ENCODE measurements around the gene NUAK2. TPM values are rescaled to one million over a fixed set of nuclear protein-coding genes. Genes with fewer than 3 reads are reported as not detected.

Gene NUAK2
- total and polyA plus RNA-seq, 4 donors: 1.3 to 2.8 (median 1.6) TPM

DNA sequence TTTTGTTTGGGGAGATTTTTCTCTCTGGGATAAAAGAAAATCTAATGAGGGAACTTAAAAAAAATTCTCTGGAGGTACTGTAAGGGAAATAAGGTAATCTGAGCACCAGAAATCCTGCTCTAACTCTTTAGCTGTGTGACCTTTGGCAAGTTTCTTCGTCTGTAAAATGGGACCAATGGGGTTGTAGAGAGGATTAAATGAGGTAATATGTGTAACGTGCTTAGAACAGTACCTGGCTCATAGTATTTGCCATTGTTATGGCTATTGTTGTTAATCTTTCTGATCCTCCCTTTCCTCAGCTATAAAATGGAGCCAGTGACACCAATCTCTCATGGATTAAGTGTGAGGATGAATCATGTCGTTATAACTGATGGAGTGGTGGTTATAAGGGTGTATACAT lies 36.0 kb upstream of the NUAK2 start:
- DNase-seq (ENCODE audit: low read depth in 4 of 6, low spot score in 6 of 6): no peak
- no peak overlapping the region for H3K4me3 ChIP-seq (ENCODE audit: low read depth, low read length)
- peaks cover 45% of the 10 kb centered on the region for H3K4me1 ChIP-seq (ENCODE audit: control insufficient read depth, insufficient read depth, low read length)
- H3K36me3 ChIP-seq (ENCODE audit: control insufficient read depth, insufficient read depth, low read length): no peaks in the 10 kb centered on the region
- H3K27ac ChIP-seq (ENCODE audit: low read depth, low read length): no peak overlapping the region
- WGBS (ENCODE audit: insufficient coverage): no CpG with 5 or more reads among the region's 3 CpGs
- no peaks in the 10 kb centered on the region for H3K27me3 ChIP-seq (ENCODE audit: control insufficient read depth, insufficient read depth, low read length)
- no peaks in the 10 kb centered on the region for H3K9me3 ChIP-seq (ENCODE audit: control insufficient read depth, insufficient read depth, low read length)

DNA sequence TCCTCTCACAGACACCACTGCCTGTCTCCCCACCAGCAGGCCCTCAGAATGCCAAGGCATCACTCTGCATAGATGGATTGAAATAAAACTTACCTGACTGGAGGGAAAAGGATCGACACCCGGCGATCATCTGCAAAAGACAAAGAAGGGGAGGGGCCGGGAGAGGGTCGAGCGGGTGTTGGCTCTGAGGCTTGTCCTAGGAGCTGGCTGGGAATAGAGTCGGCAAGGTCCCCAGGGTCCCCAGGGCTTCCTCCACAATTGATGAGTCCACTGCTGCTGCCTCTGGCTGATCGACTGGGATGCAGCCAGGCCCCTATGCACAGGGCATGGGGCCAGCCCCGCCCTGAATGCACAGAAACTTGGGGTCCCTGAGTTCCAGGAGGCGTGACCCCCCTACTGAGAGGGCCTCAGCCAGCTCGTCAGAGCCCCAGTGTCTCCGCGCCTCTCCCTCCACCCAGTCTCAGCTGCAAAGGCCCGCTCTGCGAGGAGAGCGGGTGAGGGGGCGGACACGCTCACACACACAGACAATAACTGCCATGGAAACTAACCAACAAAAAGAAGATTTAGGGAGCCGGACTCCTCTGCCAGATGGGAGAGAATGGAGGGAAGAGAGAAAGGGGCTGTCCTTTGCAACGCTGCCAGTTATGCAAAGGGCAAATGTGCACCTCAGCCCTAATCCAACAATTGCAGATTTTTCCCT lies 35.0 kb upstream of the NUAK2 start, which contains the start of gene KLHDC8A:
TSS of gene KLHDC8A (minus strand) at position 483 of the 700 bp plus-strand sequence. CDS start 13,318 bp downstream, outside the sequence.
- peak in 4 of 6 donors; percentile 72 to 94 (median 89) for DNase-seq (ENCODE audit: low read depth in 4 of 6, low spot score in 6 of 6)

DNA sequence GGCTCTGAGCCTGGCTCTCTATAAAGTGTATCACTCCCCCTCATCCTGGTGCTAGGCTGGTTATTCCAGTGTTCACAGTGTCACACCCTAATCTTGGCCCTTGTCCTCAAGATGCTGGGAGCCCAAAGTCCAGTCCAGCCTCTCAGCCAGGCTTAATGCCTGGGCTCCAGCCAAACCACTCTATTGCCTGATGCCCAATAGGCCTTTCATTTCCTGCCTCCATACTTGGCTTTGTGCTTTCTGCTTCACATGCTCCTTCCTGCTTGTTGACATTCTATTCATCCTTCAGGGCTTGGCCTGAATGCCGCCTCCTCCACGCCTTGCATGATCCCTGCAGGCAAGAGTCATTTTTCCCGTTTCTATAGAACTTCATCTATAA lies 33.5 kb upstream of the NUAK2 start:
- peak in 2 of 6 donors; percentile 71 to 79 for DNase-seq (ENCODE audit: low read depth in 4 of 6, low spot score in 6 of 6)
- no CpG with 5 or more reads among the region's 3 CpGs for WGBS (ENCODE audit: insufficient coverage)
- Histone ChIP-seq H3K27me3 (ENCODE audit: control insufficient read depth, insufficient read depth, low read length) (no peaks in the 10 kb centered on the region), H3K4me1 (ENCODE audit: control insufficient read depth, insufficient read depth, low read length) (peaks cover 54% of the 10 kb centered on the region), H3K9me3 (ENCODE audit: control insufficient read depth, insufficient read depth, low read length) (no peaks in the 10 kb centered on the region), H3K4me3 (ENCODE audit: low read depth, low read length) (no peak overlapping the region), H3K36me3 (ENCODE audit: control insufficient read depth, insufficient read depth, low read length) (peaks cover 4% of the 10 kb centered on the region), H3K27ac (ENCODE audit: low read depth, low read length) (no peak overlapping the region)

More for the DNA sequence above, 35.0 kb upstream of the NUAK2 start, which contains the start of gene KLHDC8A:
- H3K4me1 ChIP-seq (ENCODE audit: control insufficient read depth, insufficient read depth, low read length): peaks cover 52% of the 10 kb centered on the region
- no peaks in the 10 kb centered on the region for H3K27me3 ChIP-seq (ENCODE audit: control insufficient read depth, insufficient read depth, low read length)
- no peaks in the 10 kb centered on the region for H3K9me3 ChIP-seq (ENCODE audit: control insufficient read depth, insufficient read depth, low read length)
- 7% methylated on average over 13 of the region's 20 CpGs for WGBS (ENCODE audit: insufficient coverage)
- peak within 1 kb of the TSS; percentile 90 for H3K27ac ChIP-seq (ENCODE audit: low read depth, low read length)
- peaks cover 4% of the 10 kb centered on the region for H3K36me3 ChIP-seq (ENCODE audit: control insufficient read depth, insufficient read depth, low read length)
- peak within 1 kb of the TSS; percentile 43 for H3K4me3 ChIP-seq (ENCODE audit: low read depth, low read length)

DNA sequence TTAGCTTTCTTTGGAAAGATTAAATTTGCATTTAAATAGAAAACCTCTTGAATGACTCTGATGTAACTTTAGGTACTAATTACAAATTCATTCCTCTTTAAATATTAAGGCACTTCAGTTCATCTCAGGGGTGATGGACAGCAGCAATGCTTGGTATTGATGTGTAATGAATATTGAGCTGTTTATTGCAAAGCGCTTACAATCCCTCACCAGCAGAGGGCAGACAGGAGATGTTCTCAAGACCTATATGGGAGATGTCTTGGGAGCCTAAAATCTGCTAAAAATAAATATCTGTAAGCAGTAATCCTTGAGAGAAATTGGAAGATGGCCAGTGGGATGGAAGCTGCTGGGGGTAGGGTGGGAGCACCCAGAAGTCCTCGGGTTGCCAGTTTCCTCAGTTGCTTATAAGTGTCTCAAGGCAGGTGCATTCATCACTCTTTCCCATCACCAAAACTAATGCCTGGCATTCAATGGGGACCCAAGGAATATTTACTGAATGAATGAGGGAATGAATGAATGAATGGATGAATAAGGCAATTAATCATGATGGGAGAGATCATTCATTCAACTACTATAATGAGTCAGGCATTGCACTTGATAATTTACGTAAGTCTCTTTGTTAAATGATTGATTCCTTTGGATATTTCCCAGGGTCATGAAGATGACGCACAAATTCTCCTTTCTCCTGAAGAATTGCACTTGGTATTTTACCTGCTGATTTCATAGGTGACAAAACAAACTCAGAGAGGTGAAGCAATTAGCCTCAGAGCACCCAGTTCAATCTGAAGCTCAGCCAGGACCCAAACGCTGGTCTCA lies 32.9 kb upstream of the NUAK2 start:
- no peak overlapping the region for H3K27ac ChIP-seq (ENCODE audit: low read depth, low read length)
- H3K36me3 ChIP-seq (ENCODE audit: control insufficient read depth, insufficient read depth, low read length): peaks cover 4% of the 10 kb centered on the region
- H3K27me3 ChIP-seq (ENCODE audit: control insufficient read depth, insufficient read depth, low read length): no peaks in the 10 kb centered on the region
- peak in 4 of 6 donors; percentile 69 to 96 (median 82) for DNase-seq (ENCODE audit: low read depth in 4 of 6, low spot score in 6 of 6)
- H3K9me3 ChIP-seq (ENCODE audit: control insufficient read depth, insufficient read depth, low read length): no peaks in the 10 kb centered on the region
- 17% methylated on average over 2 of the region's 5 CpGs for WGBS (ENCODE audit: insufficient coverage)
- no peak overlapping the region for H3K4me3 ChIP-seq (ENCODE audit: low read depth, low read length)
- peaks cover 59% of the 10 kb centered on the region for H3K4me1 ChIP-seq (ENCODE audit: control insufficient read depth, insufficient read depth, low read length)

DNA sequence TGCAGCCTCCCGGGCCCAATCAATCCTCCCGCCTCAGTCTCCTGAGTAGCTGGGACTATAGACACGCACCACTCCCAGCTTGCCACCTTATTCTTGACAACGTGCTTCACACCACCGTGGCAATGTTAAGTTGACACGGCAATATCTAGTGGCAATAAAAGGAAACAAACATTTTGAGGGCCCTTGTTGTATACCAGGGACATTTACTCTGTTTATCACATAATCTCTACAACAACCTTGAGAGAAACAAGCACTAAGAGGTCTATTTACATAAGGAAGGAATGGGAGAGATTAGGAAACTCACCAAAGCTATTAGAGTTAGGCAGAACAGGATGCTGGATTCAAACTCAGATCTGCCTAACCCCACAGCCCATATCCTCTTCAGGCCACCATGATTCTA lies 32.1 kb upstream of the NUAK2 start:
- H3K4me1 ChIP-seq (ENCODE audit: control insufficient read depth, insufficient read depth, low read length): peaks cover 60% of the 10 kb centered on the region
- no peaks in the 10 kb centered on the region for H3K9me3 ChIP-seq (ENCODE audit: control insufficient read depth, insufficient read depth, low read length)
- no peak overlapping the region for H3K4me3 ChIP-seq (ENCODE audit: low read depth, low read length)

DNA sequence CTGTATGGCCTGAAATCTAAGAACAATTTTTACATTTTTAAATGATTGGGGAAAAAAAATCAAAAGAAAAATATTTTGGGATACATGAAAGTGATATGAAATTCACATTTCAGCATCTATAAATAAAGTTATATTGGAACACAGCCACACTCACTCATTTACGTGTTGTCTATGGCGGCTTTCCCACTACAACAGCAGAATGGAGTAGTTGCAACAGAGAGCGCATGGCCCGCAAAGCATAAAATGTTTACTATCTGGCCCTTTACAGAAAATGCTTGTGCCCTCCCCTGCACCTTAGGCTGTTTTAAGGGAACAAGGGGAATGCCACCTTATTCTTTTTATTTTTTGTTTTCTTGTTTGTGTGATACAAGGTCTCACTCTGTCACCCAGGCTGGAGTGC lies 31.6 kb upstream of the NUAK2 start:
- DNase-seq (ENCODE audit: low read depth in 4 of 6, low spot score in 6 of 6): peak in 1 of 6 donors; percentile 80
- WGBS (ENCODE audit: insufficient coverage): no CpG with 5 or more reads among the region's 4 CpGs
- no peak overlapping the region for H3K27ac ChIP-seq (ENCODE audit: low read depth, low read length)
- H3K9me3 ChIP-seq (ENCODE audit: control insufficient read depth, insufficient read depth, low read length): no peaks in the 10 kb centered on the region
- H3K36me3 ChIP-seq (ENCODE audit: control insufficient read depth, insufficient read depth, low read length): peaks cover 4% of the 10 kb centered on the region
- no peaks in the 10 kb centered on the region for H3K27me3 ChIP-seq (ENCODE audit: control insufficient read depth, insufficient read depth, low read length)
- H3K4me1 ChIP-seq (ENCODE audit: control insufficient read depth, insufficient read depth, low read length): peaks cover 60% of the 10 kb centered on the region
- H3K4me3 ChIP-seq (ENCODE audit: low read depth, low read length): no peak overlapping the region

More for the DNA sequence above, 32.1 kb upstream of the NUAK2 start:
- no peak overlapping the region for H3K27ac ChIP-seq (ENCODE audit: low read depth, low read length)
- 63% methylated on average over 3 of the region's 6 CpGs for WGBS (ENCODE audit: insufficient coverage)
- no peaks in the 10 kb centered on the region for H3K27me3 ChIP-seq (ENCODE audit: control insufficient read depth, insufficient read depth, low read length)
- DNase-seq (ENCODE audit: low read depth in 4 of 6, low spot score in 6 of 6): no peak
- H3K36me3 ChIP-seq (ENCODE audit: control insufficient read depth, insufficient read depth, low read length): peaks cover 4% of the 10 kb centered on the region

DNA sequence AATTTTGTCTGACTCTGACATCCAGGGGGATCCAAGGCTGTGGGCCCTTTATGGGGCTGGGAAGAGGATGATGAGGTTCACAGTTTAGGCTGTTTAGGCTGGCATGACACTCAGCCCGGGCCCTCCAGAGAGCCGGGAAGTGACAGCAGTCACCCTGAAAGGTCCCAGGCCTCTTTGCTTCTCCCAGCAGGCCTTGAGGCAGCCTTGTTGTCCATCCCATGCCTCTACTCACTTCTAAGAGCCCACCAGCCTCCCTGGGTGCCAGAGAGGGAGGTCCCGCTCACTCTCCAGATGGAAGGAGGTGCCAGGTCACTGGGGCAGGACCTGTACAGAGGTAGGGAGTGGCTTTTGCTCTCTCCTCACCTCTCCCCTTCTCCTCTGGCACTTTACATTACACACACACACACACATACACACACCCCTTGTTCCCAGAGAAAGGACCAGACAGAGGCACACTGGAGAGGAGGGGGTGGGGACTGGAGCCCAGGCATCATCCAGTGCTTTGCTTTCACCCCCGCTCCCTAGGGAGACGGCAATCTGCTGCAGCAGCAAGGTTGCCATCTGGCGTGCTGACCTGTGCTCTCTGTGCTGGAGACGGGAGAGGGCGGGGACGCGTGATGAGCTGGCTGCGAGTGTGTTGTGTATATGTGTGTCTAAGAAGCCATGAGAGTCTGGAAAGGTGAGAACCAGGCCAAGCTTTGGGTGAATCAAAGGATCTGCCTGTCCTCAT lies 30.6 kb upstream of the NUAK2 start:
- peaks cover 4% of the 10 kb centered on the region for H3K36me3 ChIP-seq (ENCODE audit: control insufficient read depth, insufficient read depth, low read length)
- H3K27ac ChIP-seq (ENCODE audit: low read depth, low read length): no peak overlapping the region
- H3K4me3 ChIP-seq (ENCODE audit: low read depth, low read length): no peak overlapping the region
- 46% methylated on average over 9 of the region's 11 CpGs for WGBS (ENCODE audit: insufficient coverage)
- no peaks in the 10 kb centered on the region for H3K9me3 ChIP-seq (ENCODE audit: control insufficient read depth, insufficient read depth, low read length)
- DNase-seq (ENCODE audit: low read depth in 4 of 6, low spot score in 6 of 6): peak in 2 of 6 donors; percentile 67 to 88
- H3K4me1 ChIP-seq (ENCODE audit: control insufficient read depth, insufficient read depth, low read length): peaks cover 59% of the 10 kb centered on the region
- no peaks in the 10 kb centered on the region for H3K27me3 ChIP-seq (ENCODE audit: control insufficient read depth, insufficient read depth, low read length)

DNA sequence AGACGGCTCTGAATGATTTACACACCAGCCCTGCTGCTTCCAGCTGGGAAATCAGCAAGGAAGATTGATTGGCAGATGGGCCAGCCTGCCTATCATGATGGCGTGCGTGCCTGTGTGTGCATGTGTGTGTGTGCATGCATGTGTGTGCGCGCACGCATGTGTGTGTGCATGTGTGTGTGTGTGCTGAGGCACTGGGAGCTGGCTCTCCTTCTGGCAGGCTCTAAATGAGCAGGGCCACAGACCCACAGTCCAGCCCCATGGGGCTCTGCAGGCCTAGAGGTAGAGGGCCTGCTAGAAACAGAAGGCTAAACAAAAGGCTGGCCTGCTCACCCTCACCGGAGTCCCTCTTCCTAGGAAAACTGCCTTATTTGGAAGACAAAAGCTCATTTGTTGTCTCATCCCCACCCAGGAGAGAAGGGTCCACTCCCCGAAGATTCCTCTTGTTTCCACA lies 29.2 kb upstream of the NUAK2 start:
- Histone ChIP-seq H3K4me1 (ENCODE audit: control insufficient read depth, insufficient read depth, low read length) (peaks cover 48% of the 10 kb centered on the region), H3K27ac (ENCODE audit: low read depth, low read length) (no peak overlapping the region), H3K9me3 (ENCODE audit: control insufficient read depth, insufficient read depth, low read length) (no peaks in the 10 kb centered on the region), H3K4me3 (ENCODE audit: low read depth, low read length) (no peak overlapping the region), H3K27me3 (ENCODE audit: control insufficient read depth, insufficient read depth, low read length) (no peaks in the 10 kb centered on the region), H3K36me3 (ENCODE audit: control insufficient read depth, insufficient read depth, low read length) (peaks cover 4% of the 10 kb centered on the region)
- 30% methylated on average over 7 of the region's 8 CpGs for WGBS (ENCODE audit: insufficient coverage)
- peak in 2 of 6 donors; percentile 69 to 87 for DNase-seq (ENCODE audit: low read depth in 4 of 6, low spot score in 6 of 6)

DNA sequence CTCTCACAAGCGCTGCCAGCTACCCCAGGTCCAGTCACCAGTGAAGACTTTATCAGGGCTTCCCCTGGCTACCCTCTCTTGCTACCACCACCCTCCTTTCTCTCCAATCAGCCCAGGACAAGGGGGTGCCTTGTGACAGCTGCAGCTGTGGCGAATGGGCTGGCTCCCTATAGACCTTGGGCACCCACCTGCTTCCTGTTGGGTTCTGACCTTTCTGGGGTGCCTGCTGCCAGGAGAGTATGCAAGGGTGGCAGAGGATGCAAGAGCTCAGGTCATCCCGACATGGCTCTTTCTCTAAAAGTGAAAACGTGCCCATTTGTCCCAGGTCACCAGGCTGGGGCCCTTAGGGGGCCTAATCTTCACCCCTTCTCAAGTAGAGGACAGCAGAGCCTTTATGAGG lies 28.6 kb upstream of the NUAK2 start:
- H3K36me3 ChIP-seq (ENCODE audit: control insufficient read depth, insufficient read depth, low read length): peaks cover 4% of the 10 kb centered on the region
- no peaks in the 10 kb centered on the region for H3K27me3 ChIP-seq (ENCODE audit: control insufficient read depth, insufficient read depth, low read length)
- H3K4me3 ChIP-seq (ENCODE audit: low read depth, low read length): no peak overlapping the region
- no peak for DNase-seq (ENCODE audit: low read depth in 4 of 6, low spot score in 6 of 6)
- no peak overlapping the region for H3K27ac ChIP-seq (ENCODE audit: low read depth, low read length)
- no peaks in the 10 kb centered on the region for H3K9me3 ChIP-seq (ENCODE audit: control insufficient read depth, insufficient read depth, low read length)
- 54% methylated on average over 4 of the region's 4 CpGs for WGBS (ENCODE audit: insufficient coverage)
- peaks cover 46% of the 10 kb centered on the region for H3K4me1 ChIP-seq (ENCODE audit: control insufficient read depth, insufficient read depth, low read length)

All from spinal cord (tissue), 10 donors.